Activated CD4-positive, alpha-beta T cell treated with anti-CD3 and anti-CD28 coated beads, Interleukin-2, amount 50 U/mL, for 1 hour (primary cell): ENCODE measurements around the gene MAP2.
"Not testable (repeated sequence)": the region's sequence is repeated elsewhere in the genome, so short reads cannot be mapped to it uniquely, and the experiment has no call there.

Source experiments
- DNase-seq: peaks from one replicate; pipeline ENCODE4 v3.0.0-alpha.2; 2020

The MAP2 gene

GRCh38 chr2:209547726-209548125 is 123.9 kb downstream of the MAP2 start:
- DNase-seq = no peak

- no peak for DNase-seq
Measured at GRCh38 chr2:209549589-209549988, 125.7 kb downstream of the MAP2 start.

- no peak for DNase-seq
Measured at GRCh38 chr2:209553913-209554312, 130.1 kb downstream of the MAP2 start.

GRCh38 chr2:209556354-209556961 is 132.6 kb downstream of the MAP2 start:
- DNase-seq = no peak

GRCh38 chr2:209560911-209561310 is 137.1 kb downstream of the MAP2 start:
- no peak for DNase-seq

- DNase-seq = no peak
Measured at GRCh38 chr2:209563453-209563852, 139.6 kb downstream of the MAP2 start.

GRCh38 chr2:209564816-209565215 is 141.0 kb downstream of the MAP2 start:
- DNase-seq = no peak

GRCh38 chr2:209565896-209566582 is 142.2 kb downstream of the MAP2 start:
- DNase-seq = no peak

GRCh38 chr2:209570194-209570593 is 146.3 kb downstream of the MAP2 start:
- DNase-seq = no peak

GRCh38 chr2:209574515-209574914 is 150.7 kb downstream of the MAP2 start:
- DNase-seq = no peak

- no peak for DNase-seq
Measured at GRCh38 chr2:209577376-209578357, 153.8 kb downstream of the MAP2 start.

GRCh38 chr2:209578394-209579001 is 154.7 kb downstream of the MAP2 start:
- no peak for DNase-seq

- no peak for DNase-seq
Measured at GRCh38 chr2:209579230-209579749, 155.4 kb downstream of the MAP2 start.

- no peak for DNase-seq
Measured at GRCh38 chr2:209581040-209581439, 157.2 kb downstream of the MAP2 start.

- no peak for DNase-seq
Measured at GRCh38 chr2:209582281-209582680, 158.4 kb downstream of the MAP2 start.

- DNase-seq = no peak
Measured at GRCh38 chr2:209584472-209584871, 160.6 kb downstream of the MAP2 start.

GRCh38 chr2:209584915-209585314 is 161.1 kb downstream of the MAP2 start:
- DNase-seq = no peak

- DNase-seq = no peak
Measured at GRCh38 chr2:209591021-209591420, 167.2 kb downstream of the MAP2 start.

GRCh38 chr2:209592106-209592505 is 168.3 kb downstream of the MAP2 start:
- DNase-seq = no peak

GRCh38 chr2:209593930-209594329 is 170.1 kb downstream of the MAP2 start:
- DNase-seq = no peak

- DNase-seq = no peak
Measured at GRCh38 chr2:209596262-209596661, 172.4 kb downstream of the MAP2 start.

GRCh38 chr2:209598227-209598626 is 174.4 kb downstream of the MAP2 start:
- DNase-seq = not testable (repeated sequence)
